AG10803 (cell line): ENCODE measurements around the gene IMPG2.

Source experiments
- DNase-seq: peaks from one replicate; pipeline ENCODE4 v3.0.0; 2010; ENCODE audit warnings: low read depth
- H3K4me3 ChIP-seq: 2 replicates; pipeline ENCODE4 v1.5.1; 2011; ENCODE audit warnings: mild to moderate bottlenecking, low read length, control low read depth
- CTCF ChIP-seq: conservative IDR thresholded peaks from 2 replicates; pipeline ENCODE4 v1.5.1; 2011; ENCODE audit warnings: mild to moderate bottlenecking, low read length, control low read depth, inconsistent platforms

IMPG2 gene

GRCh38 chr3:101204246-101204645 is 116.1 kb downstream of the IMPG2 start:
- TF ChIP-seq CTCF, result no peak
- no peak overlapping the region for H3K4me3 ChIP-seq
- DNase-seq, result peak; percentile 40

- no peak overlapping the region for H3K4me3 ChIP-seq
- peak; percentile 67 for DNase-seq
- no peak for TF ChIP-seq CTCF
Observed at GRCh38 chr3:101203411-101203810, 117.0 kb downstream of the IMPG2 start.

- DNase-seq, result no peak
- H3K4me3 ChIP-seq, result no peak overlapping the region
- no peak for TF ChIP-seq CTCF
Observed at GRCh38 chr3:101202640-101203039, 117.7 kb downstream of the IMPG2 start.

- no peak overlapping the region for H3K4me3 ChIP-seq
- no peak for TF ChIP-seq CTCF
- DNase-seq, result no peak
Observed at GRCh38 chr3:101200461-101200860, 119.9 kb downstream of the IMPG2 start.

GRCh38 chr3:101195951-101196713 is 124.2 kb downstream of the IMPG2 start:
- H3K4me3 ChIP-seq, result no peak overlapping the region
- TF ChIP-seq CTCF, result peak; percentile 87
- DNase-seq, result peak; percentile 73

GRCh38 chr3:101194392-101194791 is 126.0 kb downstream of the IMPG2 start:
- TF ChIP-seq CTCF, result no peak
- no peak overlapping the region for H3K4me3 ChIP-seq
- no peak for DNase-seq

- peak; percentile 46 for DNase-seq
- H3K4me3 ChIP-seq, result no peak overlapping the region
- no peak for TF ChIP-seq CTCF
Observed at GRCh38 chr3:101193957-101194356, 126.4 kb downstream of the IMPG2 start.
